Measurements from ENCODE around the gene CEACAM1. TPM values are rescaled to one million over a fixed set of nuclear protein-coding genes. Genes with fewer than 3 reads are reported as not detected.
"Not testable (repeated sequence)": the region's sequence is repeated elsewhere in the genome, so short reads cannot be mapped to it uniquely, and the experiment has no call there.

The CEACAM1 gene
- total RNA-seq, 1 donor from 2014 or later = 25.6 TPM

DNA sequence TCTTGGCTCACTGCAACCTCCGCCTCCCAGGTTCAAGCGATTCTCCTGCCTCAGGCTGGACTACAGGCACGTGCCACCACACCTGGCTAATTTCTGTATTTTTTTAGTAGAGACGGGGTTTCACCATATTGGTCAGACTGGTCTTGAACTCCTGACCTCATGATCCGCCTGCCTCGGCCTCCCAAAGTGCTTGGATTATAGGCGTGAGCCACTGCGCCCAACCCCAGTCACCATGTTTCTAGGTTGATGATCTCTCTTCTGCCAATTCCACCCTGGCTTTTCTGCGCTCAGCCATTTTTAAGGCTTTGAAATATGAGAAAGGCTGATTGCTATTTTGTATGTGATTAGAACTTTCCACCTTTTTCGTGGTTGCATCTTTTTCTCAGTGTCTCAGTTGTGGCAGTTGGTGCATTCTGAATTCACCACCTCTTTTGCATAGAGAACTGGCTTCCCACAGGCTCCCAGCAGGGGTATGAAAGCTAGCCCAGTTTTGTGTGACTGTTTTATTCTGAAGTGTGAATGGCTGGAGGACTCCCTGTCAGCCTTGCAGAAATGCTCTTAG, 15.5 kb downstream of the CEACAM1 start:
- DNase-seq (ENCODE audit: low spot score) = no peak

DNA sequence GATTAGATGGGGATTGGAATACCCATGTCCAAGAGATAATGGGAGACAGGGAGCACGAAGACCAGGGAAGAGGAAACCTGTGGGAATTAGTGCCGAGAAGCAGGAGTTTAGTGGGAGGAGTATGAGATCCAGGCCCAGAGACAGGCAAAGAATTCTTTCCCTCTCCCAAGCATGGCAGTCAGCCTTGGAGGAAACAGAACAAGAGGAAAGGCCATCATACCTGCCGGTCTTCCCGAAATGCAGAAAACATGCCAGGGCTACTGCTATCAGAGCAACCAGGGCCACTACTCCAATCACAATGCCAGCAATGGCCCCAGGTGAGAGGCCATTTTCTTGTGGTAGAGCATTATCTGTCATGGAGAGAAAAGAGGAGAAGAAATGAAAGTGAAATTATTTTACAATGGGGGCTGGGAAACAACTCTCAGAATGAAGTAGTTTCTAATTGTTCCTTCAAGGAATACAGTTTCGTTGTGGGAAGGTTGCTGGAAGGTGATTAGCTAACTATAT, 16.1 kb downstream of the CEACAM1 start:
- no peak for DNase-seq (ENCODE audit: low spot score)

DNA sequence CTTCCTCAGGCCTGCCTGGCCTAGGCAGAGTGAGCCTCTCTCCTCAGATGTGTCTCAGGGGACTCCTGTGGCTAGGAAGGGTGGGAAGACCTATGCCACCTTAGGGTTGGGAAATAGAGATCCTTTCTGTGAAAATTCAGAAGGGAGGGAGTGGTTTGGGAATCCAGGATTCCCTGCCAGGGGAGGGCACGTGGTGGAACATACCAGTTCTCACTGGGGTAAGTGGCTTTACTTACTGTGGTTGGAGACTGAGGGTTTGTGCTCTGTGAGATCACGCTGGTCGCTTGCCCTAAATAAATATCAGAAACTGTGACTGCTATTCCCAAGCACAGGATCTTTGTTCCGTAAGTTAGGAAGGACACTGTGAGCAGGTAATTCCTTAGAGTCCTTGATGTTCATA, 16.9 kb downstream of the CEACAM1 start:
- DNase-seq (ENCODE audit: low spot score) = no peak

DNA sequence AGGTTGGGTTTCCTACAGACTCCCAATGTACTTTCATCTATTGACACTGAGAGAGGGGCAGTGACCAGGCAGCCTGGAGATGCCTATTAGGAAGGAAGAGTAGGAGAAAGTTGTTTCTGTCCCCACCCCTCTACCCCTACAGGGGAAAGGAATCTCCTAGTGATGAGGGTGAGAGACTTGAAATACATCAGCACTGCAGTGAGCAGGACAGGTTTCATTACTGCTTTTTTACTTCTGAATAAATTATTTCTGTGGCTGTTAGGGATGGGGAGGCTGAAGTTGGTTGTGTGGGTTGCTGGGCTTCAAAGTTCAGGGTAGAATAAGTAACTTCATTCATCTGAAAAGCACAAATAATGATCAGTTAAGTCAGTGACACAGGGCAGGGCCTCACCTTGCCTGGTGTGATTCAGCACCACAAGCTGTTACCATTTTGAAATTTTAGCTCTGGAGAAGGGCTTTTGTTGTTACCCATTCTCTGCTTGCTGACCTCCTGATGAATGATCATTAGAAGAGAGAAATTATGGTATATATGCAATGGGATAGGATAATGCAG, 19.3 kb downstream of the CEACAM1 start:
- no peak for DNase-seq (ENCODE audit: low spot score)

DNA sequence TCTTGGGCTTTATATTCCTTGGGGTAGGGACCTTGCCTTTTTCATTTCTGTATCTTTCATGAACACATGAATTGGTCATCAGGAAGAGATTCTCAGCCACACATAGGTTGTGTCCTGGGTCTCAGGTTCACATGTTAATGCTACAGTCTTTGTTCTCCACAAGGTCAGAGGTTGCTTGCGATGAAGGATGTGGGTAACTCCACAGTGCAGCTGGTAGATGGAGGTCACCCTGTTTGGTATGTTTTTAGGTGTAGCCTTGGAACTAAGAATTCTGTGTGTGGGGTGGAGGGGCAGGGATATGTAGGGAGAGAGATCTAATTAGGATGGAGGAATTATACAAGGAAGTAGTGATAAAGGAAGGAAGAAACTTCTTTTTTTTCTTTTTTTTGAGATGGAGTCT, 23.2 kb downstream of the CEACAM1 start:
- DNase-seq (ENCODE audit: low spot score) = no peak

DNA sequence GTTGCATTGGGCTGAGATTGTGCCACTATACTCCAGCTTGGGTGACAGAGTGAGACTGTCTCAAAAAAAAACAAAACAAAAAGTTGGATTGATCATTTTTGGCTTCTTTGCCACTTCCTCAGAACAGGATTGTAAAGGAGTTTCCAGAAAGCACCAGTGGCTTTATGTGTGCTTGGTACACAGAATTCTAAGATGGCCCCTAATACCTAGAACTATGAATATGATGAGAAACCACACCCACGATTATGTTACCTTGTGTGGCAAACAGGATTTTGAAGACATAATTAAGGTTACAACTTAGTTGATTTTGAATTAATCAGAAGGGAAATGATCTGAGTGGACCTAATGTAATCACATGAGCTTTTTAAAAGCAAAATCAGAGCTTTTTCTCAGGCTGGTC, 26.5 kb downstream of the CEACAM1 start:
- DNase-seq (ENCODE audit: low spot score) = no peak

DNA sequence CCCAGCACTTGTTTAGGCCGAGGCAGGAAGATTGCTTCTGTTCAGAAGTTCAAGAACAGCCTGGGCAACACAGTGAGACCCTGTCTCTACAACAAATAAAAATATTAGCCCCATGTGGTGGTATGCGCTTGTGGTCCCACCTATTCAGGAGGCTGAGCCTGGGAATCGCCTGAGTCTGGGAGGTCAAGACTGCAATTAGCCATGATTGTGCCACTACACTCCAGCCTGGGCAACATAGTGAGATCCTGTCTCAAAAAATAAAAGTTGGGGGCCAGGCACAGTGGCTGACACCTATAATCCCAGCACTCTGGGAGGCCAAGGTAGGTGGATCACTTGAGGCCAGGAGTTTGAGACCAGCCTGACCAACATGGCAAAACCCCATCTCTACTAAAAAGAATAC, 27.0 kb downstream of the CEACAM1 start:
- not testable (repeated sequence) for DNase-seq (ENCODE audit: low spot score)

DNA sequence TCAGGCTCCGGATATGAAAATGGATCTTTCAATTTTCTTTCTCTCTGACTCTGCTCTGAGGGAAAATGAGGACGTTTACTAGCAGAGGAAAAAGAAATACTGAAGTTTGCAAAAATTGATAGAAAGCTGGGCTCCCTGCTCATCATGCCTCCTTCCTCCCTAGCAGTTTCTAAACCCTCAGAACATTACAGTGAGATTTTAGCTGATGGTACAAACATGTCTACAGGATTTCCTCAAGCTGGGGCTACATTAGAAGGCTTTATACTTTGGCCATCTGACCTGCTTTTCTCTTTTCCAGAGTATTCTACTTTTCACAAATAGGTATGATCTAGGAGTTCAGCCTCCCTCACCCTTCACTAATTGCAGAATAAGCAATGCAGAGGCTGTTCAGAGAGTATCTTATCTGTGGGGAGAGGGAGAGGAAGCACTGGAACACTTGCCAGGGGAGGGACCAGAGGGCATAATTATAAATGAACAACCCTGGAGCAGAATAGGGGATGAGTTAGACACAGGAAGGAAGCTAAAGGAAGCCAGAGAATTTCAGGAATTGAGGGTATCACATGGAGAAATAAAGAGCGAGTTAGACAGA, 30.0 kb downstream of the CEACAM1 start:
- no peak for DNase-seq (ENCODE audit: low spot score)

DNA sequence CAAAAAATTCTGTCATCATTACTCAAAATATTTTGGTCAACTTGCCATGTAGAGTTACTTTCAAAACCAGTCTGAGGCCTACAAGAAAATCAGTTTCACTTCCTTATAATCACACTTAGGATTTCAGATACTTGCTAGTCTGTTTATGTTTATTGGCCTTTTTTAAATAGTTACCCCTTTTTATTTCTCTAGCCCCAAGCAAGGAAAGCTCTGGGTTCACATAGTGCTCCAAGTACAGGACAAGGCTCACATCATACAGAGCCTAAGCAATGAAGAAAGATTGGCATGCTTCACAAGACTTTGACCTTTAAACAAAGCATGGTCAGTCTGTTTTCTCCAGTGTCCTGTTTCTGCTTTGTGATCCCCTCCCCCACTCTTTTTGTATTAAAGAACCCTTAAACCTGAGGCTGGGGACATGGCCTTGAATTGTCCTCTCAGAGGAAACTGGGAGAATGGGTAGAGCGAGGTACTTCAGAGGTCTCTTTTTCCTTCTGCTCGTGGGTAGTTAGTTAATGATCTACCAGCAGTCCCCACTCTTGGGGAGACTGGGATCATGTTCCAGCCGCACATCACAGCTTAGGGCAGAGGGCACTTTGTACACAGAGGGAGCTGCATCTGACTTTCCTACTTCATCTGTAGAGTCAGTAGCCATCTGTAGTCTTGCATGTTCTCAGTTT, 30.7 kb downstream of the CEACAM1 start:
- DNase-seq (ENCODE audit: low spot score) = no peak

DNA sequence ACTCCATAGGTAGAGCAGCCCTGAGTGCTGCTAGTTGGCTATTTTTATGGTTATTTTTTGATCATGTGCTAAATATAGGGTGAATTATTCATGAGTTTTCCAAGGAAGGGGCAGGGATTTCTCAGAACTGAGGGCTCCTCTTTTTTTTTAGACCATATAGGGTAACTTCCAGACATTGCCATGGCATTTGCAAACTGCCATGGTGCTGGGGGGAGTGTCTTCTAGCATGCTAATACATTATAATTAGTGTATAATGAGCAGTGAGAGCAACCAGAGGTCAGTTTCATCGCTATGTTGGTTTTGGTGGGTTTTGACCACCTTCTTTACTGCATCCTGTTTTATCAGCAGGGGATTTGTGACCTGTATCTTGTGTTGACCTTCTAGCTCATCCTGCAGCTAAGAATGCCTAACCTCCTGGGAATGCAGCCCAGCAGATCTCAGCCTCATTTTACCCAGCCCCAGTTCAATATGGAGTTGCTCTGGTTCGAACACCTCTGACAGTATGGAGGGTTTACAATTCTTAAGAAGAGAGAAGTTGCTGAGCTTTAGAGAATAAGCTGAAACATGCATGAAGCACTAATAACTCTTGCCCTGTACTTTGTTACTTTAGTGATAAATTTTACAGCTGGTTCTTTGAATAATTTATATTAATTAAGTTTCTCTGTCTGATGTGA, 31.7 kb downstream of the CEACAM1 start:
- no peak for DNase-seq (ENCODE audit: low spot score)

DNA sequence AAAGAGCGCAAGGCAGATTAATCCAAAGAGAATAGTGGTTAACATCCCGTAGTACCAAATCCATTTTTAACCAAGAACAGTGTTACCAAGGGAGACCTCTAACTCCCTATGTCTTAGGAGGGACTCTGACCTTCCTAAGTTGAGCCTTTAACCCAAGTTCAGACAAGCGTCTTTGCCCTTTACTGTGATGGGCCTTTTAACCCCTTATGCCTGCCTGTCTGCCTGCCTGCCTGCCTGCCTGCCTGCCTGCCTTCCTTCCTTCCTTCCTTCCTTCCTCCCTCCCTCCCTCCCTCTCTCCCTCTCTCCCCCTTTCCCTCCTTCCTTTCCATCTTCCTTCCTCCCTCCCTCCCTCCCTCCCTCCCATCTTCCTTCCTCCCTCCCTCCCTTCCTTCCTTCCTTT, 32.6 kb downstream of the CEACAM1 start:
- DNase-seq (ENCODE audit: low spot score) = no peak

DNA sequence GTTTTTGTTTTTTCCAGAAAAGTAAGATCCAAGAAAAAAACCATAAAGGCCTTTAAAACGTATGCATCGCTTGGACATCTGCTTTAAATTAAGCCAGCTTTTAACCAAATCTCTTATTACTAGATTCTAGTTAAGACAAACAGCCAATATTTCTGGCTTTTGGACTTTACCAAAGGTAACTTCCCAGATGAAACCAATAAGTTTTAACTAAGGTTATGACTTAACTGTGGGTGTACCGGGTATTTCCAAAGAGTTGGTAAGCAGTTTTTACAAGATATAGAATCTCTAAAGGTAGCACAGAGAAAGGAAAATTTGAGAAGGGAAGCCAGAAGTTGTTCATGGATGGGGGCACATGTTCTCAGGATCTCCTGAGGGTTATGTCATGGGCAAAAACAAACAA, 34.0 kb downstream of the CEACAM1 start:
- no peak for DNase-seq (ENCODE audit: low spot score)

DNA sequence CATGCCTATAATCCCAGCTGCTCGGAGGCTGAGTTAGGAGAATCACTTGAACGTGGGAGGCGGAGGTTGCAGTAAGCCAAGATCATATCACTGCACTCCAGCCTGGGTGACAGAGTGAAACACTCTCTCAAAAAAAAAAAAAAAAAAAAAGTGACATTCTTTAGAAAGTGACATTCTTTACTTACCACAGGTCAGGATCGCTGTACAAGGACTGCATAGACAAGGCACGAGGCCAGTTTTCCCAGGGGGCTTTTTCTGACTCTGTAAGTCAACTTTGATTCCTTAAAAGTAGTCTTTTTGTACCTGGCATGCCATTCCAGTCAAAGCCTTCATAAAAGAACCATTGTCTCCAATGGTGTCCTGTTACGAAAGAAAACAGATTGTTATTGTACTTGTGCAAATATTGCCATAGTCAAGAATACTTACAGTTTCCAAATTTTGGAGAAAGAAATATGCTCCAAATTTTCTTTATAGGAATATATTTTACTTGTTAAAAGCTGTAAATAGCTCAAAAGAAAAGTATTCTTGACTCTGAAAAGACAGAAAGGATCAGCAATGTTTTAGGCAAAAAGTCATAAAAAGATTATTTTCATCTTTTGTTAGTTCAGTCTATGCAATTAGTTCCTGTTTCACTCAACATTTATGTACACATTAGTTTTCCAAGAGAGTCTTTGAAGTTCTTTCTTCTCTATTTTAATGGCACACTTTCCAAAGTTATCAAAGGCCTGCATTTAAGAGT, 39.3 kb downstream of the CEACAM1 start:
- DNase-seq (ENCODE audit: low spot score) = no peak

DNA sequence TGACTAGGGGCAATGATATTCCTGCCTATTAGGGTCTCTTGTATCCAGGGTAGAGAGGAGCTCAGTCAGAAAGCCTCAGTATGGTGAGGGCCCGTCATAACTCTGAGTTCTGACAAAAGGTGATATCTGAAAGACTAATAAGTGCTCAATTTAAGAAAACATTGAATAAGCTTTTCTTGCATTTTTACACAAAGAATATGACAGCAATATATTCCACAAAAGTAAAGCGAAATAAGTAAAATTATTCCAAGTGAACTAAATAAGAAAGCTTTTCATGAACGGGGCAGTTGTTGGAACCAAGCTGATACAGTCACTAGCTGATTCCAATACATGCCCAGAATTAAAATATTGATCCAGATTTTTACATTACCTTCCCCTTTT, 40.5 kb downstream of the CEACAM1 start:
- DNase-seq (ENCODE audit: low spot score) = no peak

DNA sequence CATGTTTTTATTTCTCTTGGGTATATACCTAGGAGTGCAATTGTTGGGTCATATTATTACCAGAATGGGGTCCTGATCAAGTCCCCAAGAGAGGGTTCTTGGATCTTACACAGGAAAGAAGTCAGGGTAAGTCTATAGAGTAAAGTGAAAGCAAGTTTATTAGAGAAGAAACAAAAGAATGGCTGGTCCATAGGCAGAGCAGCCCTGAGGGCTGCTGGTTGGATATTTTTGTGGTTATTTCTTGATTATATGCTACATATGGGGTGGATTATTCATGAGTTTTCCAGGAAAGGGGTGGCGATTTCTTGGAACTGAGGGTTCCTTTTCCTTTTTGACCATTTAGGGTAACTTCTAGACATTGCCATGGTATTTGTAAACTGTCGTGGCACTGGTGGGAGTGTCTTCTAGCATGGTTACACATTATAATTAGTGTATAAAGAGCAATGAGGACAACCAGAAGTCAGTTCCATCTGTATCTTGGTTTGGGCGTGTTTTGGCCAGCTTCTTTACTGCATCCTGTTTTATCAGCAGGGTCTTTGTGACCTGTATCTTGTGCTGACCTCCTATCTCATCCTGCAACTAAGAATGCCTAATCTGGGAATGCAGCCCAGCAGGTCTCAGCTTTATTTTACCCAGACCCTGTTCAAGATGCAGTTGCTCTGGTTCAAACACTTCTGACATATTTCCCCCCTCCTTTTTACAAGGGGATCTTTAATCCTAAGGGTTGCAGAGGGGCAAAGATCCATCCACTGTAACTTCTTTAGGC, 41.1 kb downstream of the CEACAM1 start:
- no peak for DNase-seq (ENCODE audit: low spot score)

DNA sequence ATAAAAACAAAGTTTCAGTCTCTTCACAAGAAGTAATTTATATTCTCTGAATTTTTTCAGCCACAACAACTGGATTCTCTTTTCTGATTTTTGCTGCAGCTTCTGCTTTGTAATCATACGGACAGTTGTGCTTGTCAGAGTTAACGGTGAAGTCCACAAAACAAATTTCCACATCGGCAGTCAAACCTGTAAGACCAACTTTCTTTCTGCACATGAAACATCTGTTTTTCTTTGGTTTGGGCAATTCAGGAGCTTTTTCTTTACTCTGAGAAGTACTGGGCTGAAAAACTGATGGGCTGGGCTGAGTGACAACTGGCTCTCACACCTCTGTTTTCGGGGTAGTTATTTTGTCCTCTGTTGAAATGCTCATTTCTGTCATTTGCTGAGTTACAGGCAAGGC, 43.2 kb downstream of the CEACAM1 start:
- not testable (repeated sequence) for DNase-seq (ENCODE audit: low spot score)

DNA sequence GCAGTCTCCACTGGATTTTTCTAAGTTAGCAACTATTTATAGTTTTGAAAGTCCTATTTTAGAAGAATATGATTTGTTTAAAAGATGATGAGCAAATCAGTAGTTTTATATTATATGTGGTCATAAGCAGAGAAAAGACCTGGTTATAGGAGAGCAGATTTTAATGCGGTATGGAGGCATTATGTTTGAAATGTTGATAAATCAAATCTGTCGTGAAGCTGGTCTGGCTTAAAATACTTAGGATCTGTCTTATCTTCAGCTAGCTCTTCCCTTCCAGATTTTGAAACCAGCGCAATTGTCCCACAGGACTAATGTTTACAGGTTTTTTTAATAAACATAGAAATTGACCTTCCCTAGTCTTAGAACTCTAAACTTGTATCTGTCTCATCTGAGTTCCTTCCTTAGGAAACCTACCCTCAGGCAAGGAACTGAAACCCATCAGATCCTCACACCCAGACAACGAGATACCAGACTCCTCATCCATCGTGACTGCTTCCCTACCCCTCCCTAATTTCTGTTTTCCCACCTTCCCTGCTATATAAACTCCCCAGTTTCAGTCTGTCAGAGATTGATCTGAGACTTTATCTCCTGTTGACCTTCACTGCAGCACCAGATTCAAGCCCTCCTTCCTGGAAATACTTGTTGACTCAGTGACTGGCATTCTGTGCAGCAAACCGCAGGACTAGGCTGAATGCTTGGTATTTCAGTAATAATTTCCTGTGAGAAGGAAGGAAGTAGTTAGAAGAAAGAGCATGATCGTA, 47.8 kb downstream of the CEACAM1 start:
- no peak for DNase-seq (ENCODE audit: low spot score)

DNA sequence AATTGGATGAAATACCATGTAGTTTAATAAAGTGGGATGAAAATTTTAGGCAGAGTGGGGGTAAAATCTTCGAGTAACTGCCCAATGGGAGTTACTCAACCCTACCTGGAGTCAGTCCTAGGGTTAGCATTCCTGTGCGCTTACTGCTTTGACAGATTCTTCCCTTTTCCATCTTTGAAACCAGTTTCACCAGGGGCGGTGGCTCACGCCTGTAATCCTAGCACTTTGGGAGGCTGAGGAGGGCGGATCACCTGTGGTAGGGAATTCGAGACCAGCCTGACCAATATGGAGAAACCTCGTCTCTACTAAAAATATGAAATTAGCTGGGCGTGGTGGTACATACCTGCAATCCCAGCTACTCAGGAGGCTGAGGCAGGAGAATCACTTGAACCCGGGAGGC, 48.5 kb downstream of the CEACAM1 start:
- no peak for DNase-seq (ENCODE audit: low spot score)

DNA sequence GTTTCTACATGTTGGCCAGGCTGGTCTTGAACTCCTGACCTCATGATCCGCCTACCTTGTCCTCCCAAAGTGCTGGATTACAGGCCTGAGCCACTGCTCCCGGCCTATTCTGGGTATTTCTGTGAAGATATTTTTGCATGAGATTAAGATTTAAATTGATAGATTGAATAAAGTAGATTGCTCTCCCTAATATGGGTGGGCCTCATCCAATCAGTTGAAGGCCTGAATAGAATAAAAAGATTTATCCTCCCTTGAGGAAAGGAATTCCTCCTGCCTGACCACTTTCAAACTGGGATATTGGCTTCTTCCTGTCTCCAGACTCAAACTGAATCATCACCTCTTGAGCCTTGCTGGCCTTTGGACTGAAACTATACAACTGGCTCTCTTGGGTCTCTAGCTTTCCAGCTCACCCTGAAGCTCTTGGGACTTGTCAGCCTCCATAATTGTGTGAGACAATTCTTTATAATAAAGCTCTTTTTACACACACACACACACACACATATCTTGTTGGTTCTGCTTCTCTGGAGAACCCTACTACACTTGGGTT, 49.4 kb downstream of the CEACAM1 start:
- no peak for DNase-seq (ENCODE audit: low spot score)

Data from mesenteric fat pad (tissue), 1 donor.